Upper lobe of left lung (tissue), 6 donors: ENCODE data around the gene DLL1. TPM values are rescaled to one million over a fixed set of nuclear protein-coding genes. Genes with fewer than 3 reads are reported as not detected.

ENCODE experiments used
- ATAC-seq, 2 donors: fragments of 200-7000 bp; cut with Tn5 transposase; one replicate each; pipeline ENCODE4 v1.9.1; 2022; ENCODE audit warnings: mild to moderate bottlenecking in 2 of 2, moderate library complexity in 2 of 2; ENCODE audit not compliant: low FRiP score in 2 of 2
- DNase-seq, 2 donors: peaks; one replicate each; pipeline ENCODE4 v3.0.0-alpha.2; 2019 to 2020
- H3K27ac ChIP-seq, 4 donors: fragments of 200-600 bp; sonication (generic); one replicate each; pipeline ENCODE4 v1.5.1; 2016 to 2019
- H3K27me3 ChIP-seq, 4 donors: fragments of 200-600 bp; sonication (generic); one replicate each; pipeline ENCODE4 v1.5.1; 2017 to 2019
- H3K36me3 ChIP-seq, 4 donors: fragments of 200-600 bp; sonication (generic); one replicate each; pipeline ENCODE4 v1.5.1; 2016 to 2019
- H3K4me1 ChIP-seq, 4 donors: fragments of 200-600 bp; sonication (generic); one replicate each; pipeline ENCODE4 v1.5.1; 2018 to 2019
- H3K4me3 ChIP-seq, 4 donors: fragments of 200-600 bp; sonication (generic); one replicate each; pipeline ENCODE4 v1.5.1; 2017 to 2019; ENCODE audit warnings: mild to moderate bottlenecking in 2 of 4, moderate library complexity in 1 of 4
- H3K9me3 ChIP-seq, 4 donors: fragments of 200-600 bp; sonication (generic); one replicate each; pipeline ENCODE4 v1.5.1; 2018 to 2019
- CTCF ChIP-seq, 6 experiments: fragments of 450-650 bp in 4 of 6; fragments of 200-600 bp in 2 of 6; sonication (generic) in 2 of 6; IDR thresholded peaks; one replicate each; pipeline ENCODE4 v1.5.1; 2016 to 2019; ENCODE audit warnings: antibody characterized with exemption in 6 of 6
- EP300 ChIP-seq, 4 donors: sonication (generic); formaldehyde crosslinking; IDR thresholded peaks; one replicate each; pipeline ENCODE4 v1.5.1; 2017; ENCODE audit warnings: antibody characterized with exemption in 4 of 4, control low read depth in 2 of 4
- POLR2A ChIP-seq, 4 donors: fragments of 450-650 bp; IDR thresholded peaks; one replicate each; pipeline ENCODE4 v1.5.1; 2016 to 2017; ENCODE audit warnings: antibody characterized with exemption in 4 of 4, mild to moderate bottlenecking in 2 of 4
- POLR2AphosphoS5 ChIP-seq, 2 donors: sonication (generic); formaldehyde crosslinking; IDR thresholded peaks; one replicate each; pipeline ENCODE4 v1.5.1; 2017; ENCODE audit warnings: antibody characterized with exemption in 2 of 2
- WGBS, 2 donors: methylation state at CpG; one replicate each; pipeline ENCODE4 v1.1.5; 2017 to 2018; 5-methylcytosine and 5-hydroxymethylcytosine counted together
- total RNA-seq, 6 donors: library from RNA; depleted of rRNA in 4 of 6; stranded (reverse); fragments of >200 nt in 4 of 6; gene quantifications; one replicate each; pipeline versions ENCODE4 v1.1.0 to v1.2.1, GENCODE V29; 2016 to 2021
- donor health status: DM: no; HTN: no; CAD: no; lungs with moderate emphysema.
- donor health status: DM: no; HTN: yes; CAD: no; lungs with severe emphysema.

The DLL1 gene
- total RNA-seq, 6 donors from 2014 or later = 3.8 to 20.1 (median 10.2) TPM

- Histone ChIP-seq H3K4me1 (no peaks in the 10 kb centered on the region), H3K9me3 (no peaks in the 10 kb centered on the region), H3K36me3 (no peaks in the 10 kb centered on the region), H3K27ac (no peak overlapping the region), H3K4me3 (no peak overlapping the region), H3K27me3 (no peaks in the 10 kb centered on the region)
- TF ChIP-seq POLR2AphosphoS5 (IDR thresholded peaks at IDR 0.05) (no peak), EP300 (IDR thresholded peaks at IDR 0.05) (no peak), CTCF (IDR thresholded peaks at IDR 0.05) (no peak), POLR2A (IDR thresholded peaks at IDR 0.05) (no peak)
- ATAC-seq (no peak), DNase-seq (no peak)
- 87 to 95% methylated on average over 19 to 21 of the region's 21 CpGs for WGBS, 2 donors
Observed at GRCh38 chr6:170256641-170257040, 34.2 kb downstream of the DLL1 start.

GRCh38 chr6:170255426-170256125 is 35.3 kb downstream of the DLL1 start:
- H3K27ac ChIP-seq = no peak overlapping the region
- H3K36me3 ChIP-seq = no peaks in the 10 kb centered on the region
- H3K4me1 ChIP-seq = no peaks in the 10 kb centered on the region
- no peaks in the 10 kb centered on the region for H3K9me3 ChIP-seq
- H3K27me3 ChIP-seq = no peaks in the 10 kb centered on the region
- WGBS, 2 donors = 89 to 90% methylated on average over 32 of the region's 32 CpGs
- no peak overlapping the region for H3K4me3 ChIP-seq
- ATAC-seq (no peak), DNase-seq (no peak)
- no peak for TF ChIP-seq CTCF (IDR thresholded peaks at IDR 0.05)
- TF ChIP-seq POLR2A (IDR thresholded peaks at IDR 0.05) = no peak
- TF ChIP-seq POLR2AphosphoS5 (IDR thresholded peaks at IDR 0.05) = no peak

- Histone ChIP-seq H3K36me3 (no peaks in the 10 kb centered on the region), H3K9me3 (no peaks in the 10 kb centered on the region), H3K27ac (no peak overlapping the region), H3K4me1 (no peaks in the 10 kb centered on the region), H3K27me3 (no peaks in the 10 kb centered on the region), H3K4me3 (no peak overlapping the region)
- WGBS, 2 donors = 91 to 93% methylated on average over 8 to 14 of the region's 14 CpGs
- no peak for DNase-seq
- ATAC-seq = no peak
- no peak for TF ChIP-seq CTCF (IDR thresholded peaks at IDR 0.05)
- TF ChIP-seq POLR2A (IDR thresholded peaks at IDR 0.05) = no peak
- TF ChIP-seq EP300 (IDR thresholded peaks at IDR 0.05) = no peak
- no peak for TF ChIP-seq POLR2AphosphoS5 (IDR thresholded peaks at IDR 0.05)
Observed at GRCh38 chr6:170254315-170255213, 36.3 kb downstream of the DLL1 start.

- Histone ChIP-seq H3K36me3 (no peaks in the 10 kb centered on the region), H3K4me3 (no peak overlapping the region), H3K27me3 (no peaks in the 10 kb centered on the region), H3K9me3 (no peaks in the 10 kb centered on the region), H3K27ac (no peak overlapping the region), H3K4me1 (no peaks in the 10 kb centered on the region)
- ATAC-seq (no peak), DNase-seq (no peak)
- TF ChIP-seq POLR2AphosphoS5 (IDR thresholded peaks at IDR 0.05) (no peak), POLR2A (IDR thresholded peaks at IDR 0.05) (no peak), CTCF (IDR thresholded peaks at IDR 0.05) (no peak), EP300 (IDR thresholded peaks at IDR 0.05) (no peak)
- 90 to 98% methylated on average over 8 to 9 of the region's 9 CpGs for WGBS, 2 donors
Observed at GRCh38 chr6:170253910-170254269, 37.0 kb downstream of the DLL1 start.
